ENCODE measurements around the gene AATK.
"Not testable (repeated sequence)": the region's sequence is repeated elsewhere in the genome, so short reads cannot be mapped to it uniquely, and the experiment has no call there.

Gene AATK

DNA sequence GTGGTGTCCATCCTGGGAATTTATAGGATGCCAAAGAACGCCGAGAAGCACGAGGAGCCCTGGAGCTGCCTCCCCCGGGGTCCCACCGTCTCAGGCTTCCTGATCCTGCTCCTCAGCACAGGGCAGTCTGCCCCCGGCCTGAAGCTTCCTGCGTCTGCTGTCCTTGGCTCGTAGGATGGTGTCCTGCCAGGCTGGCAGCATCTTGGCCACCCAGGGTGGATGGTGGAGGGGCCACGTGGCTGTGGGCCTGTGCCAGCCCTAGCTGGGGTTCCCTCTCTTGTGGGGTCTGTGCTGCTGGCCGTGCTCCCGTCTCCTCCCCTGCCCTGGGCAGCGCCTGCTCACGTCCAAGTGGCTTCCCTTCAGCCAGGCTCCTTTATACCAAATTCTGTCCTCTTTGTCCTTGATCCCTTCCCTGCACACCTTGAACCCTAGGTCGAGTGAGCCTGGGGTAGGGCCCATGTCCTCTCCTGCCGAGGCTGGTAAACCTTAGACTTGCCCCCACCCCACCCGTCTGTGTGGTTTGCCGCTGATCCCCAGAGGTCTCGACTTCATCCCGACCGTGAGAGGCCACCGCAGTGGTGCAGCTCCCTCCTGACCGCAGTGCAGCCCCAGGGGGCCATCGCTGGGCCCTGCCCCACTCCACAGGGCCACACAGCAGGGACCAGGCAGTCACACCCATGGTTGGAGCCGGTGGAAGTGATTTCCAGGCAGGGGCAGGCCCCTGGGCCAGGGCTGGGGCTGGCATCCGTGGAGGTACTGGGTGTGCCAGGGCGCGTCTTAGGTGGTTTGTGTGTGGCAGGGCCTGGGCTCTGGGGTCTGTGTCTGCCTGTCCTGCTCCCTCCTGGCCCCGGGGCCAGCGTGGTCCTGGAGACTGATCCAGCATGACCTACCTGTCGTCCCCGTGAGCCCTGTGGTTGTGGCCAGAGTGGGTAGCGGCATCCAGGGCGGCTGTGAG, 84.5 kb downstream of the AATK start:
- DNase-seq (ENCODE audit: insufficient read length, low spot score), result no peak
- FAIRE-seq, result no peak

- no peak for FAIRE-seq
- no peak for DNase-seq (ENCODE audit: insufficient read length, low spot score)
Observed at GRCh38 chr17:81080019-81080418, 86.0 kb downstream of the AATK start.

GRCh38 chr17:81078026-81078913, 87.8 kb downstream of the AATK start:
- DNase-seq (ENCODE audit: insufficient read length, low spot score); FAIRE-seq: not testable (repeated sequence)

DNA sequence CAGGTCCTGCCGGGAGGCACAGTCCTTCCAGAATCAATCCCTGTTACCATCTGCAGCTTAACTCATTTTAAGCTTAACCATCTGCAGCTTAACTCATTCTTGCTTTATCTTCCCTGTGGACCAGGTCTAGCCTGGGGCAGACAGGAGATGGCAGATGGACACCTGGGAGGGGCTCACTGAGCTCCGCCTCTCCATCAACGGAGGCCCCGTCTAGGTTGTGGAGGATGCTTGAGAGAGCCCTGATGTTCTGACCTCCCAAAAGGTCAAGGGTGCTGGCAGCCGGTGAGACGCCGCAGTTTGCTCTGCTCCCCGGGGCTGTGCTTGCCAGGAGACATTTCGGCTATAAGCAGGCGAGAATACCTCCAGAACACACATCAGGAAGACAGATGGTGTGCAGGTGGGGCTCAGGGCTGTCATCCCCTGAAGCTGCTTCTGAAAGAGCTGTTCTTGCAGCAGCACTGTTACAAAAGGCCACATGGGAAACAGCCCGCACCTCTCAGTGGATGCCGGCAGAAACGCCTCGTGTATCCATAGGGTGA, 89.8 kb downstream of the AATK start:
- DNase-seq (ENCODE audit: insufficient read length, low spot score) (no peak), FAIRE-seq (no peak)

DNA sequence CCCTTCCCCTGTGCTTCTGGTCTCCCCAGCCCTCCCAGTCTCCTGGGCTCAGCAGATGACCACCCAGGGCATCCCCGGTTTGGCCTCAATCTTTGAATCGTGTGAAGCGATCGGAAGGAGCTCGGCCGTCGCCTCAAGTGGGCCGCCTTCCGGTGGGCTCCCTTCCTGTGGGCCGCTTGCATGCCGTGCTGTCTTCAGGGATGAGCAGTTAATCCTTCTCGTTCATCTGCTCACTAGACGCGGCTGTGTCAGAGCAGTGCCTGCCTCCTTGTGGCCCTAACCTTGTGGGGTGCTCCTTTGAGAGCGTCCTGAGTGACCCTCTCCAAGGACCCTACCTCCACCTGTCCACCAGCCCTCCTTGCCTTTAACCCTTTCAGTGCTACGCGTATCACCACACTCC, 90.7 kb downstream of the AATK start:
- no peak for DNase-seq (ENCODE audit: insufficient read length, low spot score)
- no peak for FAIRE-seq

- FAIRE-seq, result no peak
- DNase-seq (ENCODE audit: insufficient read length, low spot score), result no peak
Observed at GRCh38 chr17:81074875-81075274, 91.1 kb downstream of the AATK start.

DNA sequence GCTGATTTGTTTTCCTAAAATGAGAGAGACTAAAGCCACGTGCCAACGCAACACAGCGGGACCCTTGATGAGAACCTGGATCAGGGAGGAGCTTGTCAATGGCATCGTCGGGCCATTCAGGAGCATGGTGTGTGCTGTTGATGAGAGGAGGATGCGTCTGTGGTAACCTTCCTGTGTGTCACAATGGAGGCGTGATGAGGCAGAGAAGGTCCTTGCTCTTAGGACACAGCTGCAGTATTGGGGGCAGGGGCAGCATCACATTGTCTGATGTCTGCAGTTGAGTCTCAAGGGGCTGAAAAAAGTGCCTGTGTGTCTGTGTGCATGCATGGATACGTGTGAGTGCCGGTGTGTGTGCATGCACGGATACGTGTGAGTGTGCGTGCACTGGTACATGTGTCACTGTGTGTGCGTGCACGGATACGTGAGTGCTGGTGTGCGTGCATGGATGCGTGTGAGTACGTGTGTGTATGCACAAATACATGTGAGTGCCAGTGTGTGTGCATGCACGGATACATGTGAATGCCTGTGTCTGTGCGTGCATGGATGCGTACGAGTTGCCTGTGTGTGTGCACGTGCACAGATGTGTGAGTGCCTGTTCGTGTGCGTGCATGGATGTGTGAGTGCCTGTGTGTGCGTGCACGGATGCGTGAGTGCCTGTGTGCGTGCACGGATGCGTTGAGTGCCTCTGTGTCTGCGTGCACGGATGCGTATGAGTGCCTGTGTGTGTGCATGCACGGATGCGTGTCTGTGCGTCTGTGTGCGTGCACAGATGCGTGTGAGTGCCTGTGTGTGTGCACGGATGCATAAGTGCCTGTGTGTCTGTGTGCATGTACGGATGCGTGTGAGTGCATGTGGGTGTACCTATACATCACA, 91.8 kb downstream of the AATK start:
- DNase-seq (ENCODE audit: insufficient read length, low spot score) (no peak), FAIRE-seq (peak; percentile 94)

- DNase-seq (ENCODE audit: insufficient read length, low spot score) (no peak), FAIRE-seq (no peak)
Observed at GRCh38 chr17:81071761-81072741, 94.0 kb downstream of the AATK start.

DNA sequence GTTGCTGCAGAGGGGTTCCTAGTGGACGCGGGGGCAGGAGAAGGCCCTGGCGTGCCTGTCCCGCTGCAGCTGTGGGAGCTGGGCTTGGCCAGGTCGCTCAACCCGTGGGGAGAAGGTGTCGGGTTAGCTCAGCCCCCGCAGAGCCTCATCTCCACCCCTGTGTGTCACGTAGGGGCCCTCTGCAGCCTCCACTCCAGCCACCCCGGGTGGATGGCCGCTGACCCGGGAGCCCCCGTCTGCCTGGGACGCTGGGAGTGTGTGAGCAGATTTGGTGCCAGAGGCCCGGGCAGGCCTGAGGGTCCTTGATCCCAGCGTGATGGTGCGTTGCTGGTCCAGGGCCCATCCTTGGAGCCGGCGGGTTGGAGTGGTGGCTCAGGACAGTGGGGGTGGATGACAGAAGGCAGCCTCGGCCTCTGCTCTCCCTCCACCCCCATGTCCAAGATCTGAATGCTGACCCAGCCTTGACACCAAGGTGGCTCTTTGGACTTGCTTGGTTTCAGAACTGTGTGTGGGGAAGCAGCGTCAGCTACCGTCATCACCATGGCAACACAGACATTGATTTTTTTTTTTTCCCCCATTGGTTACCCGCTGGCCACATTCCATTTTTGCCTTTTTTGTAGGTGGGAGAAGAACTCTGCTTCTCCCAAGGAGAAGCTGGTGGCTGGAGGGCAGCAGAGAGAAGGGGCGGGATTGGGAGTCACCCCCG, 95.3 kb downstream of the AATK start:
- no peak for FAIRE-seq
- no peak for DNase-seq (ENCODE audit: insufficient read length, low spot score)

- DNase-seq (ENCODE audit: insufficient read length, low spot score), result no peak
- FAIRE-seq, result no peak
Observed at GRCh38 chr17:81069135-81069645, 96.8 kb downstream of the AATK start.

DNA sequence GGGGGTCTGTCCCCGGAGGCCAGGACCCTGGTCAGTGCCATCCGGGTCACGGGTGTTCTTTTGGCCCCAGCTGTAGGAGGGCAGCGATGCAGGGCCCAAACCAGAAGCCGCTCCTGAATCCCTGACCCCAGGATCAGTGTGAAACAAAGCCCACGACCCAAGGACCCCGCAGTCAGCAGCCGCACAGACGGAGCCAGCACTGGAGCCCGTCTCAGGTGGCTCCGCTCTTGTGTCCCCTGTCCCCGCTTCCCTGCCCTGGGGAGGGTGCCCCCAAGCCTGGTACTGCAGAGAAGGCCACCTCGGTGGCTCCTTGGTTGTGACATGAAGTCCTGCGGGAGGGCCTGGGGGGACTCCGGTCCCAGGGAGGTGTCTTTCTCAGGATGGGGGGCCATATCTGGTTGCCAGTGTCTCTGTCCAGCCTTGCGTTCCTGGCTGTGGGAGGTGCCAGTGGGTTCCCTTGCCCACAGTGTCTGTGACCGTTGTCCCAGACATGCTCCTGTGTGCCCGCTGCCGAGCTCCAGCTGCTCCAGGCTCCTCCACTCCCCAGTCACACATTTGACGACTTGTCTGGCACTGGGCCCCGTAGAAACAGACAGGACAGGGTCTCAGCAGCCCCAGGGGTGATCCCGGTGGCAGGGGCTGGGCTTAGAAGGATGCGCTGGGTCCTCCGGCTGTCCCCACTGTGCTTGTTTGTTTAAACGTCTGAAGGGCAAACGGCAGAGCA, 97.4 kb downstream of the AATK start:
- no peak for DNase-seq (ENCODE audit: insufficient read length, low spot score)

GRCh38 chr17:81067391-81067811, 98.6 kb downstream of the AATK start:
- no peak for DNase-seq (ENCODE audit: insufficient read length, low spot score)

More for the DNA sequence above, 97.4 kb downstream of the AATK start:
- no peak for FAIRE-seq

More at GRCh38 chr17:81067391-81067811, 98.6 kb downstream of the AATK start:
- FAIRE-seq, result no peak
